Measurements from ENCODE around the gene MYH13.
A peak's percentile ranks its signal among the peaks of the same experiment; 100 is the strongest.
"Not testable (repeated sequence)": the region's sequence is repeated elsewhere in the genome, so short reads cannot be mapped to it uniquely, and the experiment has no call there.

The MYH13 gene

DNA sequence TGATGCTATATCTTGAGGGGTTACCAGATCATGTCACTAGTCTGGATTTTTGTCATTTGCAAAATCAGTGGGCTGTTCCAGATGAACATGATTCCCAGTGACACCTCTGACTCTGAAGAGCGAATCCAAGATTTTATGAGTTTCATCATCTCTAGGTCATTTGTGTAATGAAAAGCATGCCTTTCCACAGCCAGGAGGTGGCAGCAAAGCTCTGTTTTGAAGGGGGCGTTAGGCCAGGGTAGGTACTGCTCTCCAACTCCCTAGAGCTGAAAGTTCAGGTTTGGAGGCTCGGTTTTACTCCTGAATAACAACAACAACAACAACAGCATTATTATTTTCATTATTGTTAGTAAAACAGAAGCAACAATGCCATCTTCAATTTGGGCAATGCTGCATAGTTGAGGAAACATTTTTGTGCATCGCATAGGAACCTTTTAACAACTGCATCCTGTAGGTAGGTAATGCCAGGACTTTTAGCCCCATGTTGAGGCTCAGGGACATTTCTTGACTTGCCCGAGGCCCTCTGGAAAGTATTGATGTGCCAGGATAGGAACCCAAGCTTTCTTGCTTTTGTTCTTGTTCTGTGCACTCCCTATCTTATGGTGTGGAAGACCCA is 77.0 kb downstream of the MYH13 start:
- peak in 1 of 2 donors; percentile 3 for DNase-seq

- DNase-seq: no peak
Measured at GRCh38 chr17:10294180-10294579, 78.6 kb downstream of the MYH13 start.

DNA sequence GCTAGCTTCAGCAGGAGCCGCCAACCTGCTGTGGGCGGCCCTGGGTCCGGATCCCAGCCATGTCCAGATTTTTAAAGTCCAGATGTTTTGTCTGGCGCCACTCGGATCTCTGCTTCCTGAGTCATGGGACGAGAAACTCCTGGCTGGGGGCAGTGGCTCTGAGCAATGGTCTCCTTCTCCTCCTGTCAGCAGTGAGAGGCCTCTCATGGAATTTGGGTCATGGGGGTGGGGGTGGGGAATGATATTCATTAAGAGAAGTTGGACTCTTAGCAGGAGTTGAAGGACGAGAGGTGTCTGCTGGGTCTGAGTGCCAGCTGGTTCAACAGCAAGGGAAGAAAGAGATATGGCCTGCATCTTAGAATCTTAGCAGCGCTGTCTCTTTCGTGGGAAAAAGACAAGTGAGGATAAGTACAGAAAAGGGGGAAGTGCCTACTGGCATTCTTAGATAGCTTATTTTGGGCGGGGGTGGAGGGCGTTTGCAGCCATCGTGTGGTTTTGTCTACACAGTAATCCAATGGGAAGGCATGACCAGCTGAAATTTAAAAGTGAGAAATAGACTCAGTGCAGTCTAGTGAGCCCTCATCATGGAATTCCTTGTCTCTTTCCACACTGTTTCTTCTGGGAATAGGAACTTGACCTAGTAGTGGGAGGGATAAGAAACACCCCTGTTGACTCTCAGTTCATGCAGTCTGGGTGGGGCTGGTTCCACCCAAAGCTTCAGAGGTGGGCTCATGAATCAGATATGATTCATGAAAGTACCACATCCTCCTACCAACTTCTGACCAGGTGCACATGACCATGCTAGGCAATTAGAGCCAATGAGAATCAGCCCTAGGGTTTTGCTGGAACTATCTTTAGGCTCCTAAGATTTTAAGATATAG is 80.5 kb downstream of the MYH13 start:
- no peak for DNase-seq

DNA sequence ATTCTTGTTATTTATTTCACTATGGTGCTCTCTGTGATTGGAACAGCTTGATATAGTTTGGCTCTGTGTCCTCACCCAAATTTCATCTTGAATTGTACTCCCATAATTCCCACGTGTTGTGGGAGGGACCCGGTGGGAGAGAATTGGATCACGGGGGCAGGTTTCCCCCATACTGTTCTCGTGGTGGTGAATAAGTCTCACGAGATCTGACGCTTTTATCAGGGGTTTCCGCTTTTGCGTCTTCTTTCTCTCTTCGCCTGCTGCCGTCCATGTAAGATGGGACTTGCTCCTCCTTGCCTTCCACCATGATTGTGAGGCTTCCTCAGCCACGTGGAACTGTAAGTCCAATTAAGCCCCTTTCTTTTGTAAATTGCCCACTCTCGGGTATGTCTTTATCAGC is 81.2 kb downstream of the MYH13 start:
- not testable (repeated sequence) for DNase-seq

- no peak for DNase-seq
Measured at GRCh38 chr17:10290041-10290440, 82.8 kb downstream of the MYH13 start.

- no peak for DNase-seq
Measured at GRCh38 chr17:10286324-10286723, 86.5 kb downstream of the MYH13 start.

- DNase-seq: no peak
Measured at GRCh38 chr17:10285896-10286295, 86.9 kb downstream of the MYH13 start.

DNA sequence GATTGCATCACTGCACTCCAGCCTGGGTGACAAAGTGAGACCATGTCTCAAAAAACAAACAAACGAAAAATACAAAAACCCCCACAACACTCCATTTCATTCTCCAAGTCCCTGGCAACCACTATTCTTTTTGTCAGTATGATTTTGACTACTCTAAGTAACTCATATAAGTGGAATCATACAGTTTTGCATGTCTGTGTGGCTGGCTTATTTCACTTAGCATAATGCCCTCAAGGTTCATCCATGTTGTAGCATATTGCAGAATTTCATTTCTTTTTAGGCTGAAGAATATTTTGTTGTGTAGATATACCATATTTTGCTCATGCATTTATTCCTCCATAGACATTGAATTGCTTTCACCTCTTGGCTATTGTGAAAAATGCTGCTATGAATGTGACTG is 92.7 kb downstream of the MYH13 start:
- no peak for DNase-seq

DNA sequence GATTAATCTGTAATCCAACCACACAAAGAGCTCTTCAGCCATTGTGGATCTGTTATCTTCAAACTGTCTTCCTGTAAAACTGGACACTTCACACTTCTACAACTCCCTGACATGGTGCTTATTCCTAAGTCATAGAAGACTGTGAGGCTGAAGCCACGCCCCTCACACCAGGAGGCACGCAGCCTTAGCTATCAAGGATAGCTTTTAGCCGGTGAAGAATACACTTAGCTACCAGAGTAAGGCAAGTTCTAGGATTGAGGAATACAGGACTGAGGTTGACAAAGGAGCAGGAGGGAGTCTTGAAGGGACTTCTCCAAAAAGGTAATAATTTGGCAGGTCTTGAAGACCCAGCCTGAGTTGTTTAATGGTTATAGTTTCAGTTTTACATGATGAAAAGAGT is 94.6 kb downstream of the MYH13 start:
- no peak for DNase-seq

DNA sequence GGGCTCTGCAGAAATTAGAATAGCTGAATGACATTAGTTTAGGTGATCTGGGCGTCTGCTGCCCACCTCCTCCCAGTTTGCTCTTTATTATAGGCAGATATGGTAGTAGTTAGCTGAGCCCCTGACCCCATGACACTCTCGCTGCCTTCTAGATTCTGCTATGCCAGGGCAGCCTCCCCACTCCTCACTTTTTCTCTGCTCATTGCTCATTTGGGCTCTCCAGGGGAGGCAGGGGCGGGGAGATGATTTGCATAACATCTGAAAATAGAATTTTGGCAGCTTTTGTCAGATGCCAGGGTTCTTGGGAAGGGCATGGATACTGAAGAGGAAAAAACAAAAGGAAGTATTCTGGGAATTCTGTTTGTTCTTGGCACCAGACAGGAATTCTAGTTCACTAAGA is 96.4 kb downstream of the MYH13 start:
- DNase-seq: no peak

- no peak for DNase-seq
Measured at GRCh38 chr17:10275418-10275817, 97.4 kb downstream of the MYH13 start.

- no peak for DNase-seq
Measured at GRCh38 chr17:10271106-10271562, 101.7 kb downstream of the MYH13 start.

DNA sequence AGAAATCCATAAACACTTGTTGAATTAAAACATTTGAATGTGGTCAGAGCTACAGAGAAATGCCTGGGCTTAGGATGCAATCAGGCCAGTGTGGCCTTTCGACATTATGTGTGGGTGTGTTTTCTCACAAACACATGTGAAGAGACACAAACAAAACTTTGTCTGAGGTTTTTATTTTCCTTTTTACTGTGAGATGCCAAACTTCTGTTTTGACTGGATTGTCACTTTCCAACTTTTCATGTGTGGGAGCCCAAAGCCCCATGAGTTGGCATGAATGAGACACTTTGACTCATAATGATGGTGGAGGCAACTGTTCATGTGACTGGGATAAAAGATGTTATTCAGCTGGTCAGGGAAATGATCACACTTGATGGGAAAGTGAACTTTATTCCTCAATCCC is 102.5 kb downstream of the MYH13 start:
- DNase-seq: no peak

GRCh38 chr17:10268005-10268404 is 104.8 kb downstream of the MYH13 start:
- DNase-seq: no peak

- DNase-seq: no peak
Measured at GRCh38 chr17:10266296-10266876, 106.4 kb downstream of the MYH13 start.

DNA sequence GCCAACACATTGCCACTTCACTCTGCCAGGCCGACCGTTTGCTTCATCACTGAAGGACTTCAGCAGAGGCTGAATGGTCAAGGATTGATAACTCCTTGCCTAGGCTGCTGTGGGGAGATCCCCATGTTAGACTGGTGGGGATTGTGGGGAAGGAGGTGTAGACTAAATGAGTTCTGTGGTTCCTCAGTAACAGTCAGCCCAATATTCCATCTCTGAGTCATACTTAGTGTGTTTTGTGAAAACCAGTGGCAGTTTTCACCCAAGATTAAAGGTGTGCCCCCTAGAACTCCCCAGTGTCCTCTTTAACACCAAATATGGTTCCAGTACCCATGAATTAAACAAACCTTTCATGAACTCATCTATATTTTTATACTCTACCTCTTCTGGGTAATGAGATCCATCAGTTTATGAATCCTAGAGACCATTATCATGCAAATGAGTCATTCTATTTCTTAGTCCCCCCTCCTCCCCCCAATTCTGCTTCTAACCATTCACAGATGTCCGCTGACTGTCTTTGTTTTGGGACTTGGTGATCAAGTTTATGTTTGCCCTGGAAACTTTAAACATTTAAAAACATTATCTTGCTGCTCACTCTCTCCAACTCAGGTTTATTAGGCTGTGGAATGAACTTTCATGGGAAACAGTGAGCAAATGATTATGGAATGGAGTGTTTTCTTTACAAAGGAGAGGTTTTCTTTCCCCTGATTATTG is 107.6 kb downstream of the MYH13 start:
- DNase-seq: no peak

- DNase-seq: no peak
Measured at GRCh38 chr17:10264051-10264450, 108.8 kb downstream of the MYH13 start.

DNA sequence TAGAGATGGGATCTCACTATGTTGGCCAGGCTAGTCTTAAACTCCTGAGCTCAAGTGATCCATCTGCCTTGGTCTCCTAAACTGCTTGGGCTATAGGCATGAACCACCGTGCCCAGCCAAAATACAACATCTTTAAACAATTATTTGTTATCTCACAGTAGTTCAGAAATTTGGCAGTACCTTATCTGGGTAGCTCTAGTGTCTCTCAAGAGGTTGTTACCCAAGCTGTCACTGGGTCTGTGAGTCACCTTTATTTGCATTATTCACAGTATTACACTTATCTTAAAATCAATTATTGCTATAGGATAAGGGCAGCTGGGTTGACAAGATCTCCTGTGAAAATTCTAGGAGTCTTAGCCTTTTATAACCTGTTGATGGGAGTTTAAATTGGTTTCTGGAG is 110.4 kb downstream of the MYH13 start:
- no peak for DNase-seq

DNA sequence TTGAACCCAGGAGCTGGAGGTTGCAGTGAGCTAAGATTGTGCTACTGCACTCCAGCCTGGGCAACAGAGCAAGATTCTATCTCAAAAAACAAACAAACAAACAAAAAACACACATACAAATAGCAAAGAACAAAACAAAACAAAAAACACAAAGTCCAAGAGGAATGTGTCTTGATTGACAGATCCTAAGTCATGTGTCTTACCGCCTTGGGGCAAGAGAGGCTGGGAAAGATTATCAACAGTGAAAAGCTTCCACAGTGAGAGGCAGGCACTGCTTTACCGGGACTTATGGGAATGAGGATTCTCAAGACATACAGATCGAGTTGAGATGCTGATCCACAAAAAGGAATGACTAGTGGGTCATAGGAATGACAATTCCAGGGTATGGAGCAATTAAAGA is 111.7 kb downstream of the MYH13 start:
- no peak for DNase-seq

DNA sequence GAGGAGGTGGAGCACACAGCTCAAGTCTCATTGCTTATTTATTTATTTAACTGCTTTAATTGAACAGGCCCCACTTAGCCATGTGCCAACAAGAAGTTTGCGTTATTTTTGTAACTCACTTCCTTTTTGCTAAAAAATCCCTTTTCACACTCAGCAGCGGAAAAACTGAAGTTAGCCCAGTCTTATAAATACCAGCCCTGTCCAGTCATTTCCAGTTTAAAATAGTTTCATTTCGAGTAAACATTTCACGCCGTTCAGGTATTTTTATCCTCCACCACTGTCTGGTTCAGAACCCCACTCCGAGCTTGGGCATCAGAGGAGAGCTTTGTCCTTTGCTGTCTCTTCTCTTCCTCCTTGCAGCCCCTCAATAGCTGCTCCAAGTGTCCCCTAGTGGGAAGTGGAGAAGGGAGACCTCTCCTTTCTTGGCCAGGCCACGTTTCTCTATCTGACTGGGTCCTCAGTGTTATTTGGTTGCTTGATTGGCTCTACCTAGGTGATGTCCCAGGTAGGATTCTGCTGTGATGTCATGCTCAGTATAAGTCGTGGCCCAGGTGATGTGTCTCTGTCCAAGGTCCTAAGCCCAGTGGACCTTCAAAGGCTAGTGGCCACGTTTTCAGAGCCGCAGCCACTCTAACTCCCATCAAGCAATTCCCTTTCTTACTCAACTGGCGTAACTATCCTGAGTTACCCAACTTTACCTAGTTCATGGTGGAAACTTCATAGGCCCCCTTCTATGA is 121.4 kb downstream of the MYH13 start:
- no peak for DNase-seq

Measured in activated CD4-positive, alpha-beta T cell treated with anti-CD3 and anti-CD28 coated beads for 4 hours (primary cell).